ENCODE data around the gene HSPA1B.
"Not testable (repeated sequence)": the region's sequence is repeated elsewhere in the genome, so short reads cannot be mapped to it uniquely, and the experiment has no call there.

HSPA1B gene

DNA sequence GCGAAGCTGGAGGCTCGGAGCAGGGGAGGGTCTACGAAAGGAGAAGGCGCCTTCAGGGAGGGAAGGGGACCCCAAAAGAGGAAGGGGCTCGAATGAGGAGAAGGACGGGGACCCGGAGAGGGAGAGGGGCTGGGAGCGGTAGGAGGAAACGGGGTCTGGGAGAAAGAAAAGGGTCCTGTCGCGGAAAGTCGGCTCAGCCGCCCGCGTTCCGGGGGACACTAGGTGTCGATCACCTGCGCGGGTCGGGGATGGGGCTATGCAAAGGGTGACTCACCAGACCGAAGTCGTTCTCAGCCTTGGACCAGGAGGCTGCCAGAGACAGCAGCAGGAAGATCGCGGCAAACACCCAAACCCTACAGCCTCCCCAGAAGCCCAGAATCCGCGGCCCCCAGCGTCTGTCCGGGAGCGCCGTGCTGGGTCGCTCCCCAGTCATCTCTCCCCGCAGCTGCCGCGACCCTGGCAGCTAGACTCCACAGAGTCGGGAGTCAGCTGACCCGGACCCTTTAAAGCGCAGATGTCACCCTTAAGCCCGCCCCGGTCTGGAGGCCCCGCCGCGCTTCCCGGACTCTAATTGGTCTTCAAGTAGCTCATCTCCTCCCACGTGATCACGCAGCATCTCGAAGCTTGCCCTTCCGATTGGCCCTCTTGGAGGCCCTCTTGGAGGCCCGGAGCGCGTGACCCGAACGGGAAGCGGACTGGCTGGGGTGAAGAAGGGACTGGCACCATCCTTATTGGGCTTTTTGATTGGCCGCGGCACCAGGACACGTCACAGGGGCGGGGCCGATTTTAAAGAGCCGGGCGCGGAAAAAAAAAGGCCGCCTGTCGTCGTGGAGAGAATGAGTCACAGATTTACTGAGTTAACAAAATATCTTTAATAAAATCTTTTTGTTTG, 35.1 kb downstream of the HSPA1B start, which contains the start of gene NEU1:
TSS of gene NEU1 (minus strand) at position 478 of the 892 bp plus-strand sequence. CDS start at position 433, 45 bp downstream.
- Histone ChIP-seq H3K4me1 (ENCODE audit: insufficient read depth, poor library complexity, severe bottlenecking) (no peaks in the 10 kb centered on the region), H3K36me3 (ENCODE audit: low read depth) (0 out of 2 replicates have a peak, but pooled peaks cover 13% of the 10 kb centered on the region), H3K4me3 (ENCODE audit: severe bottlenecking) (peak within 1 kb of the TSS; percentile 66), H3K9me3 (ENCODE audit: severe bottlenecking) (no peaks in the 10 kb centered on the region), H3K27me3 (ENCODE audit: insufficient read depth, poor library complexity, severe bottlenecking) (no peaks in the 10 kb centered on the region), H3K27ac (ENCODE audit: poor library complexity, severe bottlenecking) (peak within 1 kb of the TSS; percentile 60)
- TF ChIP-seq, protein P1, sequence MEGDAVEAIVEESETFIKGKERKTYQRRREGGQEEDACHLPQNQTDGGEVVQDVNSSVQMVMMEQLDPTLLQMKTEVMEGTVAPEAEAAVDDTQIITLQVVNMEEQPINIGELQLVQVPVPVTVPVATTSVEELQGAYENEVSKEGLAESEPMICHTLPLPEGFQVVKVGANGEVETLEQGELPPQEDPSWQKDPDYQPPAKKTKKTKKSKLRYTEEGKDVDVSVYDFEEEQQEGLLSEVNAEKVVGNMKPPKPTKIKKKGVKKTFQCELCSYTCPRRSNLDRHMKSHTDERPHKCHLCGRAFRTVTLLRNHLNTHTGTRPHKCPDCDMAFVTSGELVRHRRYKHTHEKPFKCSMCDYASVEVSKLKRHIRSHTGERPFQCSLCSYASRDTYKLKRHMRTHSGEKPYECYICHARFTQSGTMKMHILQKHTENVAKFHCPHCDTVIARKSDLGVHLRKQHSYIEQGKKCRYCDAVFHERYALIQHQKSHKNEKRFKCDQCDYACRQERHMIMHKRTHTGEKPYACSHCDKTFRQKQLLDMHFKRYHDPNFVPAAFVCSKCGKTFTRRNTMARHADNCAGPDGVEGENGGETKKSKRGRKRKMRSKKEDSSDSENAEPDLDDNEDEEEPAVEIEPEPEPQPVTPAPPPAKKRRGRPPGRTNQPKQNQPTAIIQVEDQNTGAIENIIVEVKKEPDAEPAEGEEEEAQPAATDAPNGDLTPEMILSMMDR (IDR thresholded peaks at IDR 0.05; ENCODE audit: poor library complexity, severe bottlenecking): no peak
- ATAC-seq (ENCODE audit: low read depth) (peak; percentile 96), DNase-seq (ENCODE audit: low spot score) (peak; percentile 100)

- TF ChIP-seq, protein P1 (IDR thresholded peaks at IDR 0.05; ENCODE audit: poor library complexity, severe bottlenecking): peak; percentile 36
- peak overlapping the region; percentile 60 for H3K27ac ChIP-seq (ENCODE audit: poor library complexity, severe bottlenecking)
- not testable (repeated sequence) for H3K9me3 ChIP-seq (ENCODE audit: severe bottlenecking)
Measured at GRCh38 chr6:31864123-31864562, 36.6 kb downstream of the HSPA1B start.

GRCh38 chr6:31864818-31865204, 37.3 kb downstream of the HSPA1B start:
- H3K27me3 ChIP-seq (ENCODE audit: insufficient read depth, poor library complexity, severe bottlenecking): no peaks in the 10 kb centered on the region
- no peak for ATAC-seq (ENCODE audit: low read depth)
- H3K9me3 ChIP-seq (ENCODE audit: severe bottlenecking): no peaks in the 10 kb centered on the region
- TF ChIP-seq, protein P1 (IDR thresholded peaks at IDR 0.05; ENCODE audit: poor library complexity, severe bottlenecking): no peak
- H3K36me3 ChIP-seq (ENCODE audit: low read depth): 0 out of 2 replicates have a peak, but pooled peaks cover 2% of the 10 kb centered on the region
- H3K4me1 ChIP-seq (ENCODE audit: insufficient read depth, poor library complexity, severe bottlenecking): no peaks in the 10 kb centered on the region
- no peak overlapping the region for H3K27ac ChIP-seq (ENCODE audit: poor library complexity, severe bottlenecking)
- DNase-seq (ENCODE audit: low spot score): no peak
- H3K4me3 ChIP-seq (ENCODE audit: severe bottlenecking): no peak overlapping the region

More at GRCh38 chr6:31864123-31864562, 36.6 kb downstream of the HSPA1B start:
- DNase-seq (ENCODE audit: low spot score); H3K4me1 ChIP-seq (ENCODE audit: insufficient read depth, poor library complexity, severe bottlenecking); H3K36me3 ChIP-seq (ENCODE audit: low read depth); ATAC-seq (ENCODE audit: low read depth); H3K27me3 ChIP-seq (ENCODE audit: insufficient read depth, poor library complexity, severe bottlenecking): not testable (repeated sequence)
- H3K4me3 ChIP-seq (ENCODE audit: severe bottlenecking): peak overlapping the region; percentile 66

DNA sequence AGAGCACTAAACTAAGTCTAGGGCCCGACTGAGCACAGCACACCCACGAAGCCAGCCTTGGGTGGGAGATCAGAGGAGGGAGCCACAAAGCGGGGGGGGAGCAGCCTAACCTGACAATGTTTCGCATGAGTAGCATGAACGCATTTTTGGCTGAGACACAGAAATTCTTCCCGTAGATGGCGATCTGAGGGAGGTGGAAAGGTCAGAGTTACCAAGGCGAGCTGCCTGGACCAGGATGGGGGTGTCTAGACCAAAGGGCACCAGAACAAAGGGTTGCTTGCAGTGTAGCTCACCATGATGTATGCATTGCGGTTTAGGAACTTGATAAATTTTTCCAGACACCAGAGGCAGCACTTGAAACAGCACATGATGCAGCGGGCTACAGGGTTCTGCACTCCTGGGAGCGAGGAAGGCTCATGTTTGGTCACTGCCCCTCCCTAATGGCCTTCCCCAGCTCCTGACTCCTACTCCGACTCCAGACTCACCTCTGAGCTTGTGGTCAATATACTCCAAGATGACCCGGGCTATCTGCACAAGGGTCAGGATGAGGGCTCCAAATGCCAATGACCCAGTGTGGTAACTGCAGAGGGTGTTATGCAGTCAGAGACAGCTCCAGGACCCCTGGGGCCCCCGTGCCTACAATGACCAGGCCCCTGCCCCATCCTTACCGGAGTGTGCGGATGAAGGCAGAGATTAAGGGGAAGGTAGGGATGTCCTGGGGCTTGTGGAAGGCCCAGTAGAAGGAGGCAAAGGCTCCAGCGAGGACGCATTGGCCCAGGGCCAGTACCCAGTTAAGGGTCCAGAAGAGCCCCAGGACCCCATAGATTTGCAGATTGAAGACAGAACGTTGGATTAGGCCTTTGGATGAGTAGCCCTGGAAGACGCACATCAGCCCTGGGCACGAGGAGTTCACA, 37.9 kb downstream of the HSPA1B start:
- no peaks in the 10 kb centered on the region for H3K4me1 ChIP-seq (ENCODE audit: insufficient read depth, poor library complexity, severe bottlenecking)
- TF ChIP-seq, protein P1 (IDR thresholded peaks at IDR 0.05; ENCODE audit: poor library complexity, severe bottlenecking): no peak
- DNase-seq (ENCODE audit: low spot score): no peak
- H3K4me3 ChIP-seq (ENCODE audit: severe bottlenecking): no peak overlapping the region
- no peak overlapping the region for H3K27ac ChIP-seq (ENCODE audit: poor library complexity, severe bottlenecking)
- no peak for ATAC-seq (ENCODE audit: low read depth)
- no peaks in the 10 kb centered on the region for H3K9me3 ChIP-seq (ENCODE audit: severe bottlenecking)
- no peaks in the 10 kb centered on the region for H3K27me3 ChIP-seq (ENCODE audit: insufficient read depth, poor library complexity, severe bottlenecking)
- no peaks in the 10 kb centered on the region for H3K36me3 ChIP-seq (ENCODE audit: low read depth)

DNA sequence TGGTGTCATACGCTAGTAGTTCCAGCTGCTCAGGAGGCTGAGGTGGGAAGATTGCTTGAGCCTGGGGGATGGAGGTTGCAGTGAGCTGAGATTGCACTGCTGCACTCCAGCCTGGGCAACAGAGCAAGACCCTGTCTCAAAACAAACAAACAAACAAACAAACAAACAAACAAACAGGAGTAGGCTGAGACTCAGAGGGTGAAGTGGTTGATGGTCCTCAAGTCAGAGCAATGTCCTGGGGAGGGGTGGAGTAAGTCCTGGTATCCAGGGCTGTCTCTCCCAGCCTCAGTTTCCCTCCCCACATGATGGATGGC, 41.1 kb downstream of the HSPA1B start:
- H3K27ac ChIP-seq (ENCODE audit: poor library complexity, severe bottlenecking); H3K9me3 ChIP-seq (ENCODE audit: severe bottlenecking); H3K27me3 ChIP-seq (ENCODE audit: insufficient read depth, poor library complexity, severe bottlenecking); DNase-seq (ENCODE audit: low spot score); H3K4me3 ChIP-seq (ENCODE audit: severe bottlenecking); H3K4me1 ChIP-seq (ENCODE audit: insufficient read depth, poor library complexity, severe bottlenecking); ATAC-seq (ENCODE audit: low read depth); H3K36me3 ChIP-seq (ENCODE audit: low read depth): not testable (repeated sequence)

All from RWPE2 (cell line).